Measurements from ENCODE around the gene ACO2.
"Not testable (repeated sequence)": the region's sequence is repeated elsewhere in the genome, so short reads cannot be mapped to it uniquely, and the experiment has no call there.

ACO2 gene

DNA sequence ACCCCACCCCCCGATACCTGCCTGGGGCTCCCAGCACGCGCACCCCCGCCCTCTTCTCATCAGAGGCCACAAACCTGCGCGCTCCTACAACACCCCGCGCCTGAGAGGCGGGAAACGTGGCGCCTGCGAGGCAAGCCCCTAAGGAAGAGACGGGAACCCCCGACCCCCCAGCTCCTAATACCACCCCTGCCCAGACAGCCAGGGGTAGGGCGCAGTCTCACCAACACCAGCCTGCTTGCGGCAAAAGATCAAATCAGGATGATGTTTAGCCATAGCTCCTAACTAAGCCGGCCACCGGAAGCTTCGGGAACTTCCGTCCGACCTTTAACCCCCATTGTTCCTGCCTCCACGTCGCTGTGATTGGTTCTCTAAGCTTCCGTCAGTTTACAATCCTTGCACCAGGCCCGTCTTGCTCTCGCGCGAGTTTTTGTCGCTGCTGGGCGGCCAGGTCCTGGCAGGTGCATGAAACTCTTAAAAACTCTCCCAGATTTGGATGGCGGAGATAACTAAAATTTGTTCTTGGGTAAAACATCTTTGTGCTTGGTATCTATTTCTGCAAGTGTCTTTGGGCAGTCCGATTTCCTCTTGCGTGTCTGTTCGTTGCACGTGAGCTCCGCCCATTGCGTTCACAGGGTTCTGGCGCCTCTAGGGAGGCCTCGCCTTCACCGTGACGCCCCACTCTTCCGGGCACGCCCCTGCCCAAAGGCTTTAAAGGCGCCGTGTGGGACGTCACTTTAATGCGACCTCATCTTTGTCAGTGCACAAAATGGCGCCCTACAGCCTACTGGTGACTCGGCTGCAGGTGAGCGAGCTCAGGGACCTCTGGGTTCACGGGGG is at the start of gene ACO2, which contains the start of gene PHF5A:
Gene ACO2, plus strand, starts transcription at position 737 of the 837 bp plus-strand sequence. Its CDS starts 30 bp downstream, at position 767.
Gene PHF5A, minus strand, starts transcription at position 312 of the 837 bp plus-strand sequence. Its CDS starts 39 bp downstream, at position 273.
- H3K4me3 ChIP-seq (ENCODE audit: low read length), result peak within 1 kb of the TSS; percentile 91
- TF ChIP-seq, protein P1, sequence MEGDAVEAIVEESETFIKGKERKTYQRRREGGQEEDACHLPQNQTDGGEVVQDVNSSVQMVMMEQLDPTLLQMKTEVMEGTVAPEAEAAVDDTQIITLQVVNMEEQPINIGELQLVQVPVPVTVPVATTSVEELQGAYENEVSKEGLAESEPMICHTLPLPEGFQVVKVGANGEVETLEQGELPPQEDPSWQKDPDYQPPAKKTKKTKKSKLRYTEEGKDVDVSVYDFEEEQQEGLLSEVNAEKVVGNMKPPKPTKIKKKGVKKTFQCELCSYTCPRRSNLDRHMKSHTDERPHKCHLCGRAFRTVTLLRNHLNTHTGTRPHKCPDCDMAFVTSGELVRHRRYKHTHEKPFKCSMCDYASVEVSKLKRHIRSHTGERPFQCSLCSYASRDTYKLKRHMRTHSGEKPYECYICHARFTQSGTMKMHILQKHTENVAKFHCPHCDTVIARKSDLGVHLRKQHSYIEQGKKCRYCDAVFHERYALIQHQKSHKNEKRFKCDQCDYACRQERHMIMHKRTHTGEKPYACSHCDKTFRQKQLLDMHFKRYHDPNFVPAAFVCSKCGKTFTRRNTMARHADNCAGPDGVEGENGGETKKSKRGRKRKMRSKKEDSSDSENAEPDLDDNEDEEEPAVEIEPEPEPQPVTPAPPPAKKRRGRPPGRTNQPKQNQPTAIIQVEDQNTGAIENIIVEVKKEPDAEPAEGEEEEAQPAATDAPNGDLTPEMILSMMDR (IDR thresholded peaks at IDR 0.05; ENCODE audit: insufficient read depth, low read depth, low read length, missing control alignments), result no peak
- DNase-seq (ENCODE audit: low read depth), result peak; percentile 99

DNA sequence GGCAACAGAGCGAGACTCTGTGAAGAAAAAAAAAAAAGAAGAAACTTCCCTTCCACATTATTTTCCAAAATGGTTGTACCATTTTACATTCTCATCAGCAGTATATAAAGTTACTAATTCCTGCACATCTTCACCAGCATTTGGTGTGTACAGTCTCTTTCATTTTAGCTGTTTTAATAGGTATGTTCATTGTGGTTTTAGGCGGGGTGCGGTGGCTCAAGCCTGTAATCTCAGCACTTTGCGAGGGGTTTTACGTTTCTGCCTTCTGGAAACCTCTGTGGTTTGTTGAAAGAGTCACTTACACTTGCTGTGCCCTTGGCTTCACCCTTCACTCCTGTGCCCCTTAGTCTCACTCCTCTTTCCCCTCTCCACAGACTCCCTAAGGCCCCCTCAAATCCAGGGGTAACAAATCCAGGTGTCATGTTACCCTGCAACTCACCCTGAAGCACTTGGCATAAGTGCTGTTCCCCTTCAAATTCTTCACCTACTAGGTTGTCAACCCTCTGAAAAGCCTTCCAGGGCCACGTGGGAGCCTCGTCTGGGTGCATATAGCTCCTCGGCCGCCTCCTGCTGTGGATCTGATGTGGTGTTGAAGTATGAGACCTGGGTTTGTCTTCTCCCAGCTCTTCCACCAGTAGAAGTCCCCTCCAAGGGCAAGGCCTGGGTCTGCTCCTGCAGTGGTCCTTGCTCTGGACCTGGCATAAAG is 43.1 kb upstream of the ACO2 start:
- no peak for DNase-seq (ENCODE audit: low read depth)
- no peak overlapping the region for H3K4me3 ChIP-seq (ENCODE audit: low read length)
- TF ChIP-seq, protein P1 (IDR thresholded peaks at IDR 0.05; ENCODE audit: insufficient read depth, low read depth, low read length, missing control alignments), result no peak

DNA sequence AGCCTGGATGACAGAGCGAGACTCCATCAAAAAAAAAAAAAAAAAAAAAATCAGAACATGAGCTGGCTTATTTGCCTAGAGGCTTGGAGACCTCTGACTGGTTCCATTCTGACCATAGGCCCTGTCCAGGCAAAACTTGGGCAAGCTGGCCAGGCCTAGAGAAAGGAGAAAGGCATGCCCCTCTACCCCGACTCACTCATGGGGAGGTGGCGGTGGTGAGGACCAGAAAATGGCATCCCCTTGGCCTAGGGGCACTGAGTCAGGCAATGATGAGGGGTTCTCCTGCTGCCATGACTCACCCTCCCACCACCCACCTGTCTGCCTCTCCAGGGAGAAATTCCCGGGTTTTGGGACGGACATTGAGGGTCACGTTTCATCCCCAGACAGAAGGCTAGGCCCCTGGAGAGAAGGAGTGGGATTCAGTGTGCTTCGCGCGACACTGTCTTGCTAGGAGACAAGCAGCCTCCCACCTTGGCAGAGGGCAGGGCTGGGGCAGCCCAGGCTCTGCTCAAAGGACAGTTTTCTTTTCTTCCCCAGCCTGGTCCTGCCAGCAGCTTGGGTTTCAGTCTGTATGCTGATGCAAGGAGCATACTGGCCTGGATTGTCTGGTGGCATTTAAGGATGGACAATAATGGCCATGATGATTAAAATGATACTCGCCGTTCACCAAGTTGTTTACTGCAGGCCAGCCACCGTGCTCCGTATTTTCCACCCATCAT is 39.5 kb upstream of the ACO2 start:
- TF ChIP-seq, protein P1 (IDR thresholded peaks at IDR 0.05; ENCODE audit: insufficient read depth, low read depth, low read length, missing control alignments), result no peak
- peak; percentile 51 for DNase-seq (ENCODE audit: low read depth)
- H3K4me3 ChIP-seq (ENCODE audit: low read length), result no peak overlapping the region

DNA sequence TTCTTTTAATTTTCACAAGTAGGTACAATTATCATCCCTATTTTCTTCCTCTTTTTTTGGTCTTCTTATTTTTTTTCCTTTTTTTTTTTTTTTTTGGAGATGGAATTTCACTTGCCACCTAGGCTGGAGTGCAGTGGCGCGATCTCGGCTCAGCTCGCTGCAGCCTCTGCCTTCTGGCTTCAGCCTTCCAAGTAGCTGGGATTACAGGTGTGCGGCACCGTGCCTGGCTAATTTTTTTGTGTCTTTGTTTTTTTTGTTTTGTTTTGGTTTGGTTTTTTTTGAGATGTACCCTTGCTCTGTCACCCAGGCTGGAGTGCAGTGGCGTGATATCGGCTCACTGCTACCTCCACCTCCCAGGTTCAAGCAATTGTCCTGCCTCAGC is 39.0 kb upstream of the ACO2 start:
- H3K4me3 ChIP-seq (ENCODE audit: low read length), result no peak overlapping the region
- TF ChIP-seq, protein P1 (IDR thresholded peaks at IDR 0.05; ENCODE audit: insufficient read depth, low read depth, low read length, missing control alignments), result no peak
- no peak for DNase-seq (ENCODE audit: low read depth)

DNA sequence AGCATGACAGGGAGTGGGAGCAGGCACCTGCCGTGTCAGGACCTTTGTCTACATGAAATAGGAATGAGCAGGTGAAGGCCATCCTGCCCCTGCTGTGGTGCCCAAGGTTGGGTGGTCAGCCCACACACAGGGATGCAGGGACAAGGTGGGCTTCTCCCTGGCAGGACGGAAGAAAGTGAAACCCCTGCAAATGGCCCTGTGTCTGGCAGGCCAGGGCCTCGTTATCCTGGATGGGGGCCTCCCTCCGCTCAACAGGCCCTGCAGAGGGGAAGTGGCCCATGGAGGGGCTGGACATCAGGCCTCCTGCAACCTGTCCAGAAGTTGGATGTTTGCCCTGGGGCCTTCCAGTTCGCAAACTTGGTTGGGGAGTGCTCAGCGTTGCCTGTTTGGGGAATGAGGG is 37.3 kb upstream of the ACO2 start:
- TF ChIP-seq, protein P1 (IDR thresholded peaks at IDR 0.05; ENCODE audit: insufficient read depth, low read depth, low read length, missing control alignments), result no peak
- no peak overlapping the region for H3K4me3 ChIP-seq (ENCODE audit: low read length)
- DNase-seq (ENCODE audit: low read depth), result no peak

DNA sequence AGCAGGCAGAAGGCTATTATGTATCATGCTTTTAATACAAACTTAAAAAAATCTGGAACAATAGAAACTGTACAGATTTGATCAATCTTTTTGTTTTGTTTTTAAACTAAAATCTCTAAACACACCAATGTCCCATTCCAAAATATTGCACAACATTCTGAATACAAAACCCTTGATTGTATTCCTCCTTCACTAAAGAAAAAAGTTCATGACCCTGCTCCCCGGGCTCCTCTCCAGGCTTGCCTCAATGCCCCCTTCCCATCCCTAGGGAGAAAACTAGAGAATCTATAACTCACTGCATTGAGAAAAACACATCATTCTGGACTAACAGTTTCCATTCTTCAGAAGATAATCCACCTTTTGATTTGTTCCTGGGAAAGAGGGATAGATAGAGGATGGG is 35.4 kb upstream of the ACO2 start:
- not testable (repeated sequence) for DNase-seq (ENCODE audit: low read depth)

DNA sequence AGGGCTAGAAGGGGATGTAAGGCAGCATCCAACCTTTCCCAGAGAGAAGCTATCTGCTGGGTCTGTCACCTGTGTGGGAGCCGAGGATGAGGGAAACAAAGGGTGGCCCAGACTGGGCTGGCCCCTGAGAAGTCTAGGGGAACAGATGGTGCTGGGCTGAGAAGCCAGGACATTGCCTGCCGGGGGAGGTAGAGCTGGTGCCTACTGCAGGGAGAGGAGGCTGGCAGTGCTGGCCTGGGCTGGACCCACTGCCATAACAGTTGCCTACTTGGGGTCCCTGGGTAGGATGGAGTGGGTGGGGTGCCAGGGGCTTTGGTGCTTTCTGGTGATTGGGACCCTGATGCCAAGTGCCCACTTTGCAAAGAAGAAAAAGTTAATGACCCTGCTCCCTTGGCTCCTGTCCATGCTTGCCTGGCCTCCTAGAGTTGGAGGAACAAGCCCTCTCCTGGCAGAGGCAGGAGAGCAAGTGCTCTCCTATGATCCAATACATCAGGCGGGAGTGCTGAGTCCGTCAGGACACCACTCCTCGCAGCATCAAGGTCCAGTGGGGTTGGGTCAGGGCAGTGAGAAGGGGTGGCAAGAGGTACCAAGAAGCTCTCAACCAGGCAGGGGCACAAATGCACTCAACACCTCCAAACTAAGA is 34.4 kb upstream of the ACO2 start:
- DNase-seq (ENCODE audit: low read depth); H3K4me3 ChIP-seq (ENCODE audit: low read length): not testable (repeated sequence)

More for the DNA sequence above, 35.4 kb upstream of the ACO2 start:
- not testable (repeated sequence) for H3K4me3 ChIP-seq (ENCODE audit: low read length)

All from epithelial cell of esophagus (primary cell).